Motor neuron (in vitro differentiated cells): ENCODE data around the gene TNIP1. TPM values are rescaled to one million over a fixed set of nuclear protein-coding genes. Genes with fewer than 3 reads are reported as not detected.

Experiments
- ATAC-seq, 8 experiments: fragments of 200-7000 bp; cut with Tn5 transposase; replicated peaks in 6 of 8; 2 replicates each; pipeline ENCODE4 v1.8.0; 2021; ENCODE audit warnings: mild to moderate bottlenecking in 8 of 8, moderate library complexity in 8 of 8
- H3K27ac ChIP-seq, 2 donors: fragments of 250-450 bp; sonication (Bioruptor Pico); 2 replicates each; pipeline ENCODE4 v1.9.0; 2021; ENCODE audit warnings: antibody characterized with exemption in 2 of 2, mild to moderate bottlenecking in 2 of 2, moderate library complexity in 1 of 2
- H3K4me1 ChIP-seq, 2 donors: fragments of 250-450 bp; sonication (Bioruptor Pico); replicated peaks in 1 of 2; 2 replicates each; pipeline ENCODE4 v1.6.1; 2021; ENCODE audit warnings: antibody characterized with exemption in 2 of 2, mild to moderate bottlenecking in 2 of 2, moderate library complexity in 1 of 2
- H3K4me3 ChIP-seq, 5 donors: fragments of 250-450 bp; sonication (Bioruptor Pico); 2 replicates each; pipeline ENCODE4 v1.9.0; 2021; ENCODE audit warnings: antibody characterized with exemption in 5 of 5, mild to moderate bottlenecking in 5 of 5, moderate library complexity in 4 of 5
- WGBS, 10 experiments: fragments of 450-650 bp; shearing (Covaris generic); methylation state at CpG; one replicate each; pipeline ENCODE4 v1.0.0; 2022; 5-methylcytosine and 5-hydroxymethylcytosine counted together
- in situ Hi-C, 9 experiments: fragments of 400-800 bp; cut with MboI; loops; one replicate each; pipeline ENCODE4 v1.15.0; 2021; ENCODE audit warnings: low sequenced_read_pairs in 9 of 9, low pct_unique_long_range_greater_than_20kb in 2 of 9; ENCODE audit not compliant: unreplicated experiment in 9 of 9
- total RNA-seq, 8 experiments: library from RNA; unstranded; fragments of 300-600 nt; gene quantifications; 2 replicates each; pipeline versions ENCODE4 v1.2.3 to v1.2.4, GENCODE V29; 2022

TNIP1 gene
- total RNA-seq, 8 experiments from 2014 or later, result 13.7 to 55.6 (median 26.9) TPM

DNA sequence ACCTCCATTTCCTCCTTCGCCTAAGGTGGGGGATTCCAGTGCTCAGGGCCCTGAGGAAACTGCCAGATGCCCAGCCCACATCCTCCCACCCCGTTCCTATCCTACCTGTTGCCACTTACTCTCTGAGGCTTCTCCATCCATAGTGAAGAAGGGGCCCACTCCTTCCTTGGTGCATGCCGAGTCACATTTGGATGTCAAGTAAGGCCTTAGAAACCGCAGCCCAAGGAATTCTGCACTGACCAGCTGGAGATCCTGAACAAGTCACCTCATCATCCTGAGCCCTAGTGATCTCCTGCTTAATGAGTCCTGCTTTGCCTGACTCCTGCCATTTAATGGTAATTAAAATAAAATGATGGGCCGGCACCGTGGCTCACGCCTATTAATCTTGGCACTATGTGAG is 6.7 kb upstream of the TNIP1 start:
- Histone ChIP-seq H3K27ac (no peak overlapping the region), H3K4me1 (peaks cover under 1% of the 10 kb centered on the region in 2 donors), H3K4me3 (no peak overlapping the region)
- in situ Hi-C loops, result no loop called here
- WGBS, 10 experiments, result 87 to 100% (median 97%) methylated on average over 1 to 6 of the region's 7 CpGs; no CpG with 5 or more reads in 5 of the 10 experiments
- ATAC-seq, result no peak

DNA sequence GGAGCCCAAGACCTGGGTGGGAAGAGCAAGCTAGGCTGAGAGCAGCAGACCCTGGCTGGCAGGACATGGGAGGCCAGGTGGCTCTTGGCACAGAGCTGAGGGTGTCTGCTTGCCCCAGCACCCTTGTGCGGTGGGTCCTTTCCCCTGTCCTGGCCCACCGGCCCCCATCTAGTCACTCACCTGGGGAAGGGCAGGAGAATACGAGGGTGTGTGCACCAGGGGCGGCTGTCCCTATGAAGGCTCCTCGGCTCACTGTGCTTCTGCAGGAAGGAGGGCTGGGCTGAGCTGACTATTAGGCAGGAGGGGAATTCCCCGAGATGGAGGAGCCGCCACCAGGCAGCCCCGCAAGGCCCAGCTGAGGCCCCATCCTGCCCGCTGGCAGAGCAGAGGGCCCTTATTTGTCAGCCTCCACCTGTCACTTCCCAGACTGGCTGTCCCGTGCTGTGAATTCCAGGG is 6.1 kb upstream of the TNIP1 start:
- WGBS, 10 experiments, result 60 to 83% (median 65%) methylated on average over 1 to 5 of the region's 10 CpGs; no CpG with 5 or more reads in 7 of the 10 experiments
- no peak overlapping the region for H3K27ac ChIP-seq
- ATAC-seq, result peak in 6 of 8 experiments; percentile 21 to 68 (median 36)
- H3K4me3 ChIP-seq, result no peak overlapping the region
- in situ Hi-C loops, result no loop called here
- peaks cover 4 to 6% of the 10 kb centered on the region in 2 donors for H3K4me1 ChIP-seq

DNA sequence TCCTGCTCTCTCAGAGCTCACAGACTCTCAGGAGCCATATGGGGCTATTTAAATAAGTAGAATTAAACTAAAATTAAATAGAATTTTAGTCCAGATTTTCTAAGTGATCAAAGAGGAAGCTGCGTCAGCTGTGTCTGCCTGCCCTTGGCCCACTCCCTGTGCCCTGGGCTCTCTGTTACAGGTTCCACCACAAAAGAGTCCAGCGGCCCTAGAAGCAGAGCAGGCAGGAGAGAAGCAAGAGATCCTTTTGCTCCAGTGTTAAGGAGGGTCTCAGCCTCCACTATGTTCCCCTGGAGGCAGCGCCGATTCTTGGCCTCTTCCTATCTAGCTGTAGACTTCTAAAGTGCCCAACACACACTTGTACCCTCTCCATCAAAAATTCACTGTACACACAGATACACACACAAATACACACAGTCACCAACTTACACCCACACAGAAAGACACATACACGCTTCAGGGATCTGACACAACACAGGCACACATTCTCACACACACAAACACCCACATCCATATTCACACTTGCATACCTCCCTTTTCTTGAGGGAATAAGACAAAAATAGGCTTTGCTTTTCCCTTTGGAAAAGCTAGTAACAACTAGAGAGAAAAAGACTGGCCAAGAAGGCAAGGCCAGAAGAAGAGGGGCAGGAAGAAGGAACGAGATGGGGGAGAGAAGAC is 5.5 kb upstream of the TNIP1 start:
- in situ Hi-C loops, result no loop called here
- H3K4me3 ChIP-seq, result no peak overlapping the region
- ATAC-seq, result no peak
- H3K27ac ChIP-seq, result no peak overlapping the region
- H3K4me1 ChIP-seq, result peaks cover 8% of the 10 kb centered on the region in 2 donors
- 50 to 100% (median 83%) methylated on average over 1 to 3 of the region's 6 CpGs; no CpG with 5 or more reads in 2 of the 10 experiments for WGBS, 10 experiments

DNA sequence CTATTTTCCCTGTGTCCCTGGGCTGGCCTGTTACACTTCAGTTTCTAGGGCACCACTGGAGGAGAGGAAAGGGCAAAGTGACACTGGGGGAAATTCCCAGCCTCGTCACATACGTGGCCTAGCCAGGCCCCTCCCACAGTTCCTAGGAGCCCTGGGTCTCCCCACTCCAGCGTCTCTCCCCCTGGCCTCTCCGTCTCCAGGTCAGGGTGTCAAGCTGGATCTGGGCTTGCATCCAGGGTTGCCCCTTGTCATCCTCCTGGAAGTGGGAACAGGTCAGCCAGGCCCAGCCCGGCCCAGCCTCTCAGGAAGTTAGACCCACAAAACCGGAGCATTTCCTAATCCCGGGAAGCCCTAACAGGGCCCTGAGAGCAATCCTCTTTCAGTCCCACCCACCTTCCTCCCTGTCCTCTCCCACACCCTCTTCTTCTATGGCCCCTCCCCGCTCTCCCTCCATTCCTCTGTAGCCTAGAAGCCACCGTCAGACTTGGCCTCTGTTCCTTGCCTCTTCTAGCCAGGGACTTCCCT is 4.7 kb upstream of the TNIP1 start:
- in situ Hi-C loops, result no loop called here
- ATAC-seq, result peak in 1 of 8 experiments; percentile 31
- no peak overlapping the region for H3K27ac ChIP-seq
- 10 to 65% (median 25%) methylated on average over 1 to 4 of the region's 9 CpGs; no CpG with 5 or more reads in 5 of the 10 experiments for WGBS, 10 experiments
- H3K4me1 ChIP-seq, result peaks cover 8% of the 10 kb centered on the region in 2 donors
- H3K4me3 ChIP-seq, result no peak overlapping the region

DNA sequence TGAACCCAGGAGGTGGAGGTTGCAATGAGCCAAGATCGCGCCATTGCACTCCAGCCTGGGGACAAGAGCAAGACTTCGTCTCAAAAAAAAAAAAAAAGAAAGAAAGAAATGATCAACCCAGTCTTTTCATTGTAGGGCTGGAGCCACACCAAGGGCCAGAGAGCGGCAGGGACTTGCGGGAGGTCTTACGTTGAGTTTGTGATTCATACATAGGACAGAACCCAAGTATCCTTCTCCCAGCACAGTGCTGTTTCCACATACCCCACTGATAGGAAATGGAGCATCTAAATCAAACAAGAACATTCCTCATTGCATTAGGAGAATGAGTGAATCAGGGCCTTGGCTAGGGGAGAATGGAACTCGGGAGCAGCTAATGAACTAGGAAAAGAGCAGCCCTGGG is 3.5 kb upstream of the TNIP1 start:
- peaks cover 8 to 12% of the 10 kb centered on the region in 2 donors for H3K4me1 ChIP-seq

DNA sequence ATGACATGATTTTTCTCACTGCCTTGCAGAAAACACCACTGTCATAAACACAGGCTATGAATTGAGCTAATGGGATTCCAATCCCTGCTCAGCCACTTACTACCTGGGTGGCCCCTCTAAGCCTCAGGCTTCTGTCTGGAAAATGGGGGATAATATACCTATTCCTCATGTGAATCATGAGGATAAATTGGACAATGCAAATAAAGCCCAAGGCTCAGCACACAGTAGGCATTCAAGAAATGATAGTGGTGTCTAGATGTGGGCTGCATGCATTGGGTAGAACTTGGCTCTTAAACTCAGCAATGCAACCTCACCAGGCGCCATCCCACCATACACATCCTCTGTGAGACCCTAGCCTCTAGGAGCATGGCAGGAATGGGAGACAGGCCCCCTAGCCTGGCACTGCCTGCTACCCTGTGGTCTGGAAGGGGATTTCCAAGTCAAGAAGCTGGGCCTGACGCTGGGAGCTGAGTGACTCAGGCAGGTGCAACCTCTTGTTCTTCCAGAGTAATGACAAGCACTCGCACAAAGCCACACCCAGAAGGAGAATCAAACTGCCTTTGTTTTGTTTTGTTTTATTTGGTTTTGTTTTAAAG is 2.3 kb upstream of the TNIP1 start:
- in situ Hi-C loops, result no loop called here

More for the DNA sequence above, 3.5 kb upstream of the TNIP1 start:
- Histone ChIP-seq H3K4me3 (no peak overlapping the region), H3K27ac (no peak overlapping the region)
- 83 to 100% (median 100%) methylated on average over 1 to 7 of the region's 7 CpGs; no CpG with 5 or more reads in 1 of the 10 experiments for WGBS, 10 experiments
- no peak for ATAC-seq
- in situ Hi-C loops, result no loop called here

DNA sequence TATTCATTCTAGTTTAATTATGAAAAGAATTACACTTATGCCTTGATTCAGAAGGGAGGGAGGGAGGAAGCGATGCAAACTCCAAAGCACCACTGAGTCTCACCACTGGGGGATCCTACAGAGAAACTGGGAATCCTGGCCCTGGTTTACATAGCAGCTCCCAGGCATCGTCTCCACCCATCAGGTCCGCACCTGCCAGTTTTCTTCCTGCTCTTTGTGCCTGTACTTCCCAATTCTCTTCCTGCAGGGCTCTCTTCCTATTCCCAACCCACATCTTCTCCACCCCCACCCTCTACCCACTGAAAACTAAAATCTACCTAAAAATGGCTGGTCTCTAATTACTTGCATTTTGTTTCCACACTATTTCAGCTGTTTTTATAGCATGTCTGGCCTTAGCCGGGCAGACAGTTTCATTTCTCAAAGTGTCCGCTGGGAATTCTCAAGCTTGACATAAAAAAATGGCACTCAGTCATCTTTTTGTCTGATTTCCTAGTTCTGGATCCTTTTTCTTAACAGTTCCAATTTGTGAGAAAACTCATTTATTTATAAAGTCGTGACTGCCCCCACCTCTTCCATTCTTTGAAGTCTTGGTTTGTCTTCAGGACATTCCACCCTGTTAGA is 1.6 kb upstream of the TNIP1 start:
- 39 to 100% (median 74%) methylated on average over 1 to 6 of the region's 6 CpGs; no CpG with 5 or more reads in 2 of the 10 experiments for WGBS, 10 experiments
- ATAC-seq, result no peak
- in situ Hi-C loops, result no loop called here
- Histone ChIP-seq H3K4me1 (peaks cover 12% of the 10 kb centered on the region in 2 donors), H3K4me3 (peak overlapping the region in 3 of 5 donors; percentile 70 to 99 (median 96)), H3K27ac (no peak overlapping the region)

More for the DNA sequence above, 2.3 kb upstream of the TNIP1 start:
- H3K4me3 ChIP-seq, result no peak overlapping the region
- 20 to 89% (median 80%) methylated on average over 1 to 3 of the region's 3 CpGs; no CpG with 5 or more reads in 5 of the 10 experiments for WGBS, 10 experiments
- no peak for ATAC-seq
- H3K27ac ChIP-seq, result no peak overlapping the region
- H3K4me1 ChIP-seq, result peaks cover 12% of the 10 kb centered on the region in 2 donors

DNA sequence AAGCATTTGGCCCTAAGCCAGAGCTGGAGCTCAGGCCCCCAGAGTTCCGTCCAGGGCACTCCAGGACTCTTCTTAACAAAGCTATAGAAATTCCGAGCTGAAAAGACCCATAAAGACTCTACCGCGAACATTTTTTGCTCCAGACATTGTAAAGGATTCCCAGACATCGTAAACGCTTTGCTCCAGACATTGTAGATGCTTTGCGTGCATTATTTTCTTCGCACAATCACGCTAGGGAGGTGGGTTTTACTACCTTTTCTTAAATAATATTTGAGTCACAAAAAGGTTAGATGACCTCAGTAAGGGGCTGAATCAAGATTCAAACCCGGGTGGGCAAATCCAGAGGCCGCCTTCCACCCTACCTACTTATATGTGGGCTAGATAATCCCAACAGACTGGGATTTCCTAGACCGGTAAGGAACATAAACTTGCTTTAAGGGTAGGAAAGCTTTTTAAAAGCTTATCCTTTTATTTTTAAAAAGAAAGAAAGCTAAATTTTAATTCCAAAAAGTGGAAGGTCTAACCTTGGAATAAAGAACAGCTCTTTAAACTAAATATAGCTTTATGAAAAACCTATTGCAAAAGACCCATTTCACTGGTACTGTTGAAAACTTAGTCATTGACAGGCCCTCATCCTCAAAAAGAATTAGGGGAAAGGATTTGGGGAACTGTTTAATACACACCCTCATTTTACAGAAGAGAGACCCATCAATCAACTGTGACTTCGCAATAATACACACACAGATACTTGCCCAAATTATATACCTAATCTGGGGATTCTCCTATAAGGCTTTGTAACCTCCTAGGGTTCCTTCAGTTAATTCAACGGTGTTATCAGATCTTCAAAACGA is 822 bp upstream of the TNIP1 start:
- no peak for ATAC-seq
- Histone ChIP-seq H3K27ac (peak overlapping the region; percentile 93 to 98), H3K4me3 (peak overlapping the region; percentile 55 to 99 (median 93)), H3K4me1 (peaks cover 12% of the 10 kb centered on the region in 2 donors)
- in situ Hi-C loops, result no loop called here
- 19 to 40% (median 25%) methylated on average over 1 to 12 of the region's 15 CpGs; no CpG with 5 or more reads in 1 of the 10 experiments for WGBS, 10 experiments

DNA sequence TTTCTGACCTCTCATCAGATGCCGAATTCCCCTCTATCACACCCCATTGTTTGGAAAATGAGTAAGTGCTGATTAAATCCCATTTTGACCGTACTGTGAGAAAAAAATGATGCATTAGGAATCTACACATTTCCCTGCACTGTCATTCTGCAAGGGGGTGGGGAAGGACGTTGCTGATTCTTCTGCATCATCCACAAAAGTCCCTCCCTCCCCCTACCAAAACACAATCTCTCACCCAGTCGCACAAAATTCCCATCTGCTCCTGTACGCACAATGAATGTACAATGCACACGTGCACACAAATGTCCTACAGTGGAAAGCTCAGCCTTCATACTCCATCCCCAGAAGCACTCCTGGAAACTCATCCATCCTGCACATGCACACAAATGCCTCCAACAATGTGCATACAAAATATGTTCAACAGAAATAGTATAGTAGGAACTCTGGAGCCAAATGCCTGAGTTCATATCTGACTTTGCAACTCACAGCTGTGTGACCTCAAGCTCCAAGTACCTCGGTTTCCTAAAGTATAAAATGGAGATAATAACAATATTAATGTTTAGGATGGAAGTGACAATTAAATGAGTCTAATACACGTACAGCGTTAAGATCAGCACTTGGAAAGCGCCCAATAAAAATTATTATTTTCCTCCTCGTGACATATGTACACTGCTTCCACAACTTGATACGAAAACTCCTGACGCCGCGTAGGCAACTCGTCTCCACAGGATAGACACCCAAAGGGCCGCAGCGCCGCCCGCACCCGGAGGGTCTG is 809 bp downstream of the TNIP1 start:
- ATAC-seq, result peak in 3 of 8 experiments; percentile 1 to 6 (median 2)
- in situ Hi-C loops, result no loop called here
- H3K27ac ChIP-seq, result peak overlapping the region; percentile 93 to 98
- peak overlapping the region; percentile 55 to 99 (median 93) for H3K4me3 ChIP-seq
- H3K4me1 ChIP-seq, result peaks cover 12% of the 10 kb centered on the region in 2 donors
- WGBS, 10 experiments, result 0 to 33% (median 9%) methylated on average over 2 to 16 of the region's 21 CpGs

DNA sequence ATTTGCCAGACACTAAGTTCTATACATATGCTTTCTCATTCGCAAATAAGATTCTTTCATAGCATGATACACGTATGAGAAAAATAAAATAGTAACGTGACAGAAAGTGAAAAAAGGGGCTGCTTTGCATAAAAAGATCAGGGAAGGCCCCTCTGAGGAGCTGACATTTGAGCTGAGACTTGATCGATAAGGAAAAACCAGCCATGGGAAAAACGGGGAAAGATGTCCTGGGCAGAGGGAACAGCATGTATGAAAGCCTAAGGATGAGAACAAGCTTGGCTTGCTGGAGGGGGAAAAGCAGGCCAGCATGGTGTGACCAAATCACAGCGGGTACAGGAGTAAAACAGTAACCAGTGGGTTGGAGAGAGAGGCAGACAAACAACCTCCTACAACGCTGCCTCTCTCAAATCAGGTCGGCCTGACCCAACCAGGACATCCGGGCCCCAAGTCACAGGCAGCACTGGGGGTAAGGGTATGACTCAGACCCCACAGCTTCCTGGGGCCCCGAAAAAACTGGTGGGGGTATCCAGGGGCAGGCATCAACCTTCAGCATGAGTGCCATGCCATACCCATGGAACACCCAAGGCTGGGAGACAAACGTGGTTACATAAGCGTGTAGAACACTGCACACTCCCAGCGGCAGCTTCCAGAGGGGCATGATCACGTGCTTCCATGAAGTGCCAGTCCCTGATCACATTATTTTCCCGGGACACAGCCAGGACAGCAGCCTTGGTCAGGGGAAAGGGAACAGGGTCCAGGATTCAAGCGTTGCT is 2.2 kb downstream of the TNIP1 start:
- in situ Hi-C loops, result no loop called here
- ATAC-seq, result no peak
- no peak overlapping the region for H3K4me3 ChIP-seq
- WGBS, 10 experiments, result 77 to 97% (median 89%) methylated on average over 3 to 14 of the region's 16 CpGs
- H3K4me1 ChIP-seq, result peaks cover 12% of the 10 kb centered on the region in 2 donors
- H3K27ac ChIP-seq, result no peak overlapping the region

DNA sequence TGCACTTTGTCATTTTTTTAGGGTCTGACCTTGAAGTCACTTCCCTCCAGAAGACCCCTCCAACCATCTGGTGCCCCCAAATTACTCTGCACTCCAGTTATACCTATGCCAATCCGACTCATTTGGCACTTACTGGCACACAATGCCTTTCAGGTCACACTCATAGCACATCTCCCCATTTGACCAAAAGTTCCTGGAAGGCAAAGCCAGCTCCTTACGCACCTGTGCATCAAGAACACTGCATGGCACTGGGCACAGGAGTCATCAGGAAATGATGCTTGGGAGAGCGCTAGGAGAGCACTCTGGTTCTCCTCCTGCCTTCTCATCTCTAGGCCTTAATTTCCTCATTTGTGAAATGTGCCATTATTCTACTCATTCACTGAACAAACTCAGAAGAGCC is 2.9 kb downstream of the TNIP1 start:
- H3K4me1 ChIP-seq, result peaks cover 12% of the 10 kb centered on the region in 2 donors
- no peak for ATAC-seq
- in situ Hi-C loops, result no loop called here
- no peak overlapping the region for H3K27ac ChIP-seq
- no peak overlapping the region for H3K4me3 ChIP-seq
- WGBS, 10 experiments, result 80 to 100% (median 100%) methylated on average over 1 to 2 of the region's 3 CpGs; no CpG with 5 or more reads in 3 of the 10 experiments
